Mononuclear cell (primary cell): ENCODE measurements around the gene HAGHL. TPM values are rescaled to one million over a fixed set of nuclear protein-coding genes. Genes with fewer than 3 reads are reported as not detected.

Experiments
- H3K27me3 ChIP-seq: 2 replicates; pipeline ENCODE4 v1.6.0; 2011; ENCODE audit warnings: low read length, control low read depth; ENCODE audit not compliant: insufficient read depth
- H3K4me1 ChIP-seq: 2 replicates; pipeline ENCODE4 v1.5.1; 2011; ENCODE audit warnings: mild to moderate bottlenecking, low read length, control low read depth; ENCODE audit not compliant: insufficient read depth
- H3K4me3 ChIP-seq: 2 replicates; pipeline ENCODE4 v1.5.1; 2011; ENCODE audit warnings: mild to moderate bottlenecking, low read length, moderate library complexity
- H3K9me3 ChIP-seq: 2 replicates; pipeline ENCODE4 v1.5.1; 2011; ENCODE audit warnings: low read depth, mild to moderate bottlenecking, control low read depth, low read length
- total RNA-seq: library from RNA; depleted of rRNA; stranded (reverse); fragments of >200 nt; gene quantifications from one replicate; pipeline ENCODE4 v1.2.3, GENCODE V29; 2012

Gene HAGHL, protein sequence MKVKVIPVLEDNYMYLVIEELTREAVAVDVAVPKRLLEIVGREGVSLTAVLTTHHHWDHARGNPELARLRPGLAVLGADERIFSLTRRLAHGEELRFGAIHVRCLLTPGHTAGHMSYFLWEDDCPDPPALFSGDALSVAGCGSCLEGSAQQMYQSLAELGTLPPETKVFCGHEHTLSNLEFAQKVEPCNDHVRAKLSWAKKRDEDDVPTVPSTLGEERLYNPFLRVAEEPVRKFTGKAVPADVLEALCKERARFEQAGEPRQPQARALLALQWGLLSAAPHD
- total RNA-seq = 4.6 TPM

DNA sequence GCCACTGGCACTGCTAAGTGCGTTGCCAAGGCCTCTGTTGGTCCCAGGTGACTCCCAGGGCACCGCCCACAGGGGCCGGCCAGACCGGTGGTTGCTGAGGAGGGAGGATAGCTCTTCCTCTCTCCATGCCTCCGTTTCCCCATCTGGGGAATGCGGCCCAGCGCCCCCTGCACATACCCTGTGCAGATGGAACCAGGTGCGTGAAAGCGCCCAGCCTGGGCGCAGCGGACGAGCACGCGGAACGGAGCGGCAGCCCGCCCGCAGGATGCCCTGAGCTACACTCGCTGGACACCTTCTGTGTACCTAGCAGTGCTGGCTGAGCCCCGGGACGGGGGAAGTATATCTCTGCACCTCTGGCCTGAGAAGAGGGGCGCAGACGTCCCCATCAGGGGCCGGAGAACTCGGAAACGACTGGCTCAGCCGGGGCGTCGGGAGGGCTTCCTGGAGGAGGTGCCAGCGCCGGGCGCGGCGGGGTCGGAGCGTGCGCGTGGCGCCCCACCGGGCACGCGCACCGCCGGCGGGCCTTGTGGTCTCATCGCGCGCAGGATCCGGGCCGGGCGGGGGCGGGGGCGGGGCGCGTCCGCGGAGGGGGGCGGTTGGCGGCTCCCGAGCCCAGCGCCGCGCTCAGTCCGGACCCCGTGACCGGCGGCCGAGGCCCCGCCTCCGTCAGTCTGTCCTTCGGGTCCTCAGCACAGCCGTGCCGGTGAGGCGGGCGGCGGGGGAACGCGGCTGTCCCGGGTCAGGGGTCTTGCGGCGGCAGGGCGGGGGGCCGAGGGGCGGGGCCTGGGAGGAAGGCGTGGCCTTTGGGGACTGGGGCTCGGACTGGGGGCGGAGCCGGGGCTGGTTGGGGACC lies at the start of gene HAGHL, which contains the start of gene CCDC78:
Gene HAGHL, plus strand, starts transcription at position 669 of the 853 bp plus-strand sequence. CDS start 404 bp downstream, outside the sequence.
Gene CCDC78, minus strand, starts transcription at position 6 of the 853 bp plus-strand sequence. CDS start 76 bp downstream, outside the sequence.
- peaks cover 20% of the 10 kb centered on the region for H3K4me1 ChIP-seq
- H3K4me3 ChIP-seq = peak within 1 kb of the TSS; percentile 39
- no peaks in the 10 kb centered on the region for H3K9me3 ChIP-seq
- peaks cover 2% of the 10 kb centered on the region for H3K27me3 ChIP-seq

- H3K9me3 ChIP-seq = no peaks in the 10 kb centered on the region
- H3K4me3 ChIP-seq = no peak overlapping the region
- H3K4me1 ChIP-seq = peaks cover 35% of the 10 kb centered on the region
- no peaks in the 10 kb centered on the region for H3K27me3 ChIP-seq
Measured at GRCh38 chr16:677316-678190, 49.4 kb upstream of the HAGHL start.

DNA sequence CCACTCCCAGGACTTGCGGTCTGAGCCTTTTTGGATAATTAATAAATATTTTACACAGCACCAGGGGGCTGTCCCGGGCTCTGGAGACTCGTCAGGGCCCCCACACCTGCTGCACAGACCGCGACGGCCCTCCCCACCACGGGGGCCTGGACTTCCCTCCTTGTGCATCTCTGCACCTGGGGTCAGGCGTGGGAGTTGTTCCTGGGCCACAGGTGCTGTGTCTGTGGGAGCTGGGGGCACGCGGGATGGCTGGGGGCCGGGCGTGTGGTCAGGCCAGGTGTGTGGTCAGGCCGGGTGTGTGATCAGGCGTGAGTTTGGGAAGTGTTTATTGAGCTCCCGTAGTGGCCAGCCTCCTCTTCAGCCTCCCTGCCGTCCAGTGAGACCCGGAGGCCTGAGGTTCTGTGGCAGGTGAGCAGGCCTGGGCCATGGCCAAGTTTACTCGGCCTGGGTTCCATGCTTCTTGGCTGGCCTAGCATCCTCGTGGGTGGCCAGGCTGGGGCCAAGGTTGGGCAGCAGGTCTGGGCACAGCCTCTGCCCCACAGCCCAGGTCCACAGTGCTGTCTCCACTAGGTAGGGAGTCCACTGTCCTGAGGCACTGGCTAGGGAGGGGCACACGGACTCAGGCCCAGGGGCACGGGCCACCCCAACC lies 48.6 kb upstream of the HAGHL start:
- Histone ChIP-seq H3K4me3 (no peak overlapping the region), H3K27me3 (no peaks in the 10 kb centered on the region), H3K4me1 (peaks cover 42% of the 10 kb centered on the region), H3K9me3 (no peaks in the 10 kb centered on the region)

GRCh38 chr16:678858-679813 lies 47.8 kb upstream of the HAGHL start:
- no peaks in the 10 kb centered on the region for H3K9me3 ChIP-seq
- no peaks in the 10 kb centered on the region for H3K27me3 ChIP-seq
- peaks cover 48% of the 10 kb centered on the region for H3K4me1 ChIP-seq
- peak overlapping the region; percentile 23 for H3K4me3 ChIP-seq

GRCh38 chr16:679814-680624 lies 46.9 kb upstream of the HAGHL start, which contains the start of gene STUB1:
Gene STUB1 (plus strand): TSS chr16:680410. CDS start chr16:680526, 116 bp downstream.
- no peaks in the 10 kb centered on the region for H3K9me3 ChIP-seq
- peak within 1 kb of the TSS; percentile 72 for H3K4me3 ChIP-seq
- peaks cover 51% of the 10 kb centered on the region for H3K4me1 ChIP-seq
- H3K27me3 ChIP-seq = no peaks in the 10 kb centered on the region

DNA sequence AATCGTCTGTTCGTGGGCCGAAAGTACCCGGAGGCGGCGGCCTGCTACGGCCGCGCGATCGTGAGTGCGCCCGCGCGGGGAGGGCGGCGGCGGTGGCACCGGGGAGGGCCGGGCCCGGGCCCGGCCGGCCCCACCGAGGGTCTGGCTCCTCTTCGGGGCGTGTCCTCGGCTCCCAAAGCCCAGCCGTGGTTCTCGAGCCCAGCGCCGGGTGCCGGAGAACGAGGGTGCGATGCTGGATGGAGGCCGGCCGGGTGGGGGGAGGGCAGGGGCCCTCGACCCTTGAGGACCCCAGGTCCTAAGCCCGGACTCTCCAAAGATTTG lies 46.3 kb upstream of the HAGHL start:
- no peaks in the 10 kb centered on the region for H3K27me3 ChIP-seq
- H3K4me1 ChIP-seq = peaks cover 52% of the 10 kb centered on the region
- peak overlapping the region; percentile 72 for H3K4me3 ChIP-seq
- no peaks in the 10 kb centered on the region for H3K9me3 ChIP-seq

GRCh38 chr16:680967-681745 lies 45.8 kb upstream of the HAGHL start:
- H3K27me3 ChIP-seq = no peaks in the 10 kb centered on the region
- peaks cover 52% of the 10 kb centered on the region for H3K4me1 ChIP-seq
- no peaks in the 10 kb centered on the region for H3K9me3 ChIP-seq
- H3K4me3 ChIP-seq = peak overlapping the region; percentile 72

DNA sequence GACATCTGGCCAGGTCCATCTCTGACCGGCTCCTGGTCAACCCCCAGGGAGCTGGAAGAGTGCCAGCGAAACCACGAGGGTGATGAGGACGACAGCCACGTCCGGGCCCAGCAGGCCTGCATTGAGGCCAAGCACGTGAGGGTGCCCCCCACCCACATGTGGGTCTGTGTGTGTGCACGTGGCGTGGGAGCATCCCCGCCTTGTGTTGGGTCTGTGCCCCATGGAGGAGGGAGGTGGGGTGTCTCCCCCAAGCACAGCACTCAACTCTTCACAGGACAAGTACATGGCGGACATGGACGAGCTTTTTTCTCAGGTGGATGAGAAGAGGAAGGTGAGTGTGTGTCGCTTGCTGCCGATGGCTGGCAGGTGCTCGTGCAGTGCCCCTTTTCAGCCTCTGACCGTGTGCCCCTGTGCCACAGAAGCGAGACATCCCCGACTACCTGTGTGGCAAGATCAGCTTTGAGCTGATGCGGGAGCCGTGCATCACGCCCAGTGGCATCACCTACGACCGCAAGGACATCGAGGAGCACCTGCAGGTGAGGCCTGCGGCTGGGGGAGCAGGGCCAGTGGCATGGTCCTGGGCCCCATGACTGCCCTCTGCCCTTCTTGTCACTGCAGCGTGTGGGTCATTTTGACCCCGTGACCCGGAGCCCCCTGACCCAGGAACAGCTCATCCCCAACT lies 45.0 kb upstream of the HAGHL start:
- Histone ChIP-seq H3K27me3 (no peaks in the 10 kb centered on the region), H3K4me3 (no peak overlapping the region), H3K4me1 (peaks cover 52% of the 10 kb centered on the region), H3K9me3 (no peaks in the 10 kb centered on the region)

DNA sequence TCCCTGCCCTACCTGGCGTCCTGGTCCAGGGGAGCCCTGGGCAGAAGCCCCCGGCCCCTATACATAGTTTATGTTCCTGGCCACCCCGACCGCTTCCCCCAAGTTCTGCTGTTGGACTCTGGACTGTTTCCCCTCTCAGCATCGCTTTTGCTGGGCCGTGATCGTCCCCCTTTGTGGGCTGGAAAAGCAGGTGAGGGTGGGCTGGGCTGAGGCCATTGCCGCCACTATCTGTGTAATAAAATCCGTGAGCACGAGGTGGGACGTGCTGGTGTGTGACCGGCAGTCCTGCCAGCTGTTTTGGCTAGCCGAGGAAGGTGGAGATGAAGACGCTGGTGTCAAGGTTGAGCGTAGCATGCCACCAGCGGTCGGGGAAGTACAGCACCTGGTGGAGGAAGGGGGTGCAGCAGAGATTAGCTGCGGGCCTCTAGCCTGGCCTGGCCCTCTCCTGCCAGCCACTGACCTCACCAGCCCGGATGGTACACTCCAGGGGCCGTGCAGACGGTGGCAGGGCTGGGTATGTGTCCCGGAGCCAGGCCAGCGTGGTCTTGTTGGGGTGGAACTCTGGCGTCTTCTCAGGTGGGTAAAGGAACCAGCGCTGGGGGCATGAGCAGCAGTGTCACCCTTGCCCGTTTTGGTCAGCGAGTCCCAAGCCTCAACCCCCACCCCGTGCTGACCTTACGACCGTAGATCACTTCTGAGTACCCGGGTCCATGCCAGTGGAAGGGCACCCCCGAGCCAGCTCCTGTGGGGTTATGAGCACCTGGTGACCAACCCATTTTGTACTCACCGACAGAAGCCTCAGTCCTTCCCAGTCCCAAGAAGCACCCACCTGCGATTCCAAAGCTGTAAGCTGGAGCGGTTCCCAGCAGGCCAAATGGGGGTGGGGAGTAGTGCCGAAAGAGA lies 44.2 kb upstream of the HAGHL start:
- H3K4me1 ChIP-seq = peaks cover 52% of the 10 kb centered on the region
- no peak overlapping the region for H3K4me3 ChIP-seq

DNA sequence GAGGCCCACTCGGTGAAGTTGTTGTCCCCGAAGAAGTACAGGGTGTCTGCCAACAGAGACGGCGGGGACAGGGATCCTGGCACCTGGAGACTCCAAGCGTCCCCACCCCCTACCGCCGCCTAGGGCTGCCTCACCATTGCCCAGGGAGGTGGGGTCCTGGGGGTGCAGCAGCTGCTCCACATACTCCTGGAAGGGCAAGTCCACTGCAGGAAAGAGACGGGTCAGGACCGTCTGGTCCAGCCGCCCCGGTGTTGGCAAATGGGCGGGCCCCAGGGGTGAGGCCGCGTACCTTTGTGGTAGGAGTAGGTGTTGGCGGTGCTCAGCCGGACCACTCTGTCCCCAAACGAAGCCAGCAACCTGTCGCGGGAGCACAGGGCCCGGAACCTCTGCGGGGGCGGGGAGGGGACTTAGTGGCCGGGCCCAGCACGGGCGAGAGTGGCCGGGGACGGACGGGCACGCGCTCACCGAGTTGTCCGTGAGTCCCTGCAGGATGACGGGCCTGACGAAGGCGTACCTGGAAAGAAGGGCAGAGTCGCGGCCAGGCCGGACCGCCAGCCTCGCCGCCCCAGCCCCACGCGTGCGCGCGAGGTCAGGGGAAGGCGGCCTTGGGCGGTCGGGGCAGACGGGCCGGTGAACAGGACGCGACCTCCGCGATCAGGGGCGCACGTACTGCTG lies 43.4 kb upstream of the HAGHL start:
- H3K4me1 ChIP-seq = peaks cover 52% of the 10 kb centered on the region
- no peaks in the 10 kb centered on the region for H3K9me3 ChIP-seq
- no peaks in the 10 kb centered on the region for H3K27me3 ChIP-seq
- peak overlapping the region; percentile 44 for H3K4me3 ChIP-seq

More for the DNA sequence above, 44.2 kb upstream of the HAGHL start:
- Histone ChIP-seq H3K9me3 (no peaks in the 10 kb centered on the region), H3K27me3 (no peaks in the 10 kb centered on the region)
